ENCODE data around the gene RNF130.

RNF130 gene

DNA sequence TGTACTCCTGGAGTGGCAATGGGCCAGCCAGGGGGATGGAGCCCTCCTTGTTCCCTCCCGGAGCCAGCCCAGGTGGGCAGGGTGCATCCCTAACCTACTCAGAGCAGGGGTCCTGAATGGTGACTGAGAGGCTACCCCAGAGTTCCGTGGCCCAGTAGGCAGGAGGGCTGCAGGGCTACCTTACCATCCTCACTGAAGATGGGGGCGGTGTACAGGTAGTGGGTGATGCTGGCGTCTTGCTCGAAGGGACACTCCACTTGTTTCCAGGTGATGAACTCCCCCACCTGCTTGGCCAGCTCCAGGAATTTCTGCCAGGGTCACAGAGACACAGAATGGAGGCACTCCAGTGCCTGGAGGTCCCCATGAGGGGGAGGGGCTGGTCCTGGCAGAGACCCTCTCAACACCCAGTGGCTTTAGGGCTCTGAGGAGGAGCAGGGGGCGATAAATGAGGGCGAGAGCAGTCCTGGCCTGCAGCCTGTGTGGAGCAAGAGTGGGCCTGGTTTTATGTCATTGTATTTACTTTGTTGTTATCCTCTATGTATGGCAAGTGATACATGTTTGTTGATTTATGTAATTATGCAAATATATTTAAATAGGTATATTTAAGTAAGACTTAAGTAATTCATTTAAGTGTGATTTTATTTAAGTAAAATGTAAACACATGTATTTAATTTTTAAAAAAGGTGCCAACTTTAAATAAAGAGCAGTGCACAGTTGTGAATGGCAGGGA lies 39.9 kb upstream of the RNF130 start:
- H3K36me3 Mint-ChIP-seq = peaks cover 15% of the 10 kb centered on the region
- ATAC-seq = peak; percentile 41
- no peak overlapping the region for H3K4me3 Mint-ChIP-seq
- H3K27ac Mint-ChIP-seq = no peak overlapping the region
- H3K27me3 Mint-ChIP-seq = peaks cover 33% of the 10 kb centered on the region
- H3K4me1 Mint-ChIP-seq = peaks cover 5% of the 10 kb centered on the region
- peaks cover 15% of the 10 kb centered on the region for H3K9me3 Mint-ChIP-seq

DNA sequence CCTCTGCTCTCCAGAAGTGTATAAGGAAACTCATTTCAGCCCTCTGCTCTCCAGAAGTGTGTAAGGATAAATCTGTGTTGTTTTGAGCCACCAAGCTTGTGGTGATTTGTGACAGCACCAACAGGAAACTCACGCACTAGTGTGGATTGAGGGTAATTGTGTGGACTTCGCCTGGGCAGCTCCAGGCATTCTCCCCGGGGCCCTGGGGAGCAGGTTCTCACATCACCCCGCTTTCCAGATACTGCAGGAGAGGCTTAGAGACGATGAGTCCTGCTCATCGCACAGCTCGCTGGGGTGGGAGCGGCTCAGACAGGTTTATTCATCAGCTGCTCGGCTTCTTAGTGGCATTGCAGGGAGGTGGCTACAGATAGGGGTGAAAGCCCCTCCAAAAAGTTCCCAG lies 38.4 kb upstream of the RNF130 start:
- Mint-ChIP-seq H3K36me3 (peaks cover 16% of the 10 kb centered on the region), H3K4me1 (peaks cover 5% of the 10 kb centered on the region), H3K9me3 (peaks cover 19% of the 10 kb centered on the region), H3K4me3 (no peak overlapping the region), H3K27ac (no peak overlapping the region), H3K27me3 (peaks cover 38% of the 10 kb centered on the region)
- no peak for ATAC-seq

- H3K27ac Mint-ChIP-seq = no peak overlapping the region
These were observed 35.4 kb upstream of the RNF130 start for GRCh38 chr5:180107005-180107404.

GRCh38 chr5:180105827-180106312 lies 34.3 kb upstream of the RNF130 start:
- Mint-ChIP-seq H3K27me3 (peaks cover 20% of the 10 kb centered on the region), H3K9me3 (peaks cover 19% of the 10 kb centered on the region), H3K36me3 (peaks cover 11% of the 10 kb centered on the region), H3K4me3 (no peak overlapping the region), H3K27ac (no peak overlapping the region), H3K4me1 (no peaks in the 10 kb centered on the region)
- ATAC-seq = no peak

More at GRCh38 chr5:180107005-180107404, 35.4 kb upstream of the RNF130 start:
- Mint-ChIP-seq H3K4me1 (no peaks in the 10 kb centered on the region), H3K36me3 (peaks cover 11% of the 10 kb centered on the region), H3K27me3 (peaks cover 20% of the 10 kb centered on the region), H3K9me3 (peaks cover 19% of the 10 kb centered on the region), H3K4me3 (no peak overlapping the region)
- ATAC-seq = no peak

GRCh38 chr5:180104168-180104530 lies 32.6 kb upstream of the RNF130 start:
- Mint-ChIP-seq H3K4me3 (no peak overlapping the region), H3K4me1 (no peaks in the 10 kb centered on the region), H3K27ac (no peak overlapping the region), H3K36me3 (peaks cover 11% of the 10 kb centered on the region), H3K27me3 (peaks cover 20% of the 10 kb centered on the region), H3K9me3 (peaks cover 19% of the 10 kb centered on the region)
- no peak for ATAC-seq

- Mint-ChIP-seq H3K4me3 (no peak overlapping the region), H3K27me3 (peaks cover 18% of the 10 kb centered on the region), H3K9me3 (peaks cover 18% of the 10 kb centered on the region), H3K36me3 (peaks cover 10% of the 10 kb centered on the region), H3K4me1 (no peaks in the 10 kb centered on the region), H3K27ac (no peak overlapping the region)
- no peak for ATAC-seq
These were observed 32.1 kb upstream of the RNF130 start for GRCh38 chr5:180103487-180104167.

DNA sequence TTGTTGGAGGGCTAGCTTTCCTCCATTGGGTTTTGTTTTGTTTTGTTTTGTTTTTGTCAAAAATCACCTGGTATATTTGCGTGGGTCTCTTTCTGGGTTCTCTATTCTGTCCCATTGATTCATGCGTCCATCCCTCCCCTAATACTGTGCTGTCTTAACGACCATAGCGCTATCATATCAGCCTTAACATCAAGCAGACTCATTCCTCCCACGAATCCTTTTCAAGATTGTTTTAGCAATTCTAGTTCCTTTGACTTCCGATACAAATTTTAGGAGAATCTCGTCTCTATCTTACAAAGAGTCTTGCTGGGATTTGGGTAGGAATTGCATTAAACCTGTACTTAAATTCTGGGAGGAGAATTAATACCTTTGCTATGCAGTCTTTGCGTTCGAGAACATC lies 31.1 kb upstream of the RNF130 start:
- Mint-ChIP-seq H3K27me3 (peaks cover 20% of the 10 kb centered on the region), H3K27ac (no peak overlapping the region), H3K9me3 (peaks cover 11% of the 10 kb centered on the region), H3K4me3 (no peak overlapping the region), H3K36me3 (peaks cover 6% of the 10 kb centered on the region), H3K4me1 (no peaks in the 10 kb centered on the region)
- ATAC-seq = no peak

- Mint-ChIP-seq H3K27me3 (peaks cover 26% of the 10 kb centered on the region), H3K4me1 (no peaks in the 10 kb centered on the region), H3K27ac (no peak overlapping the region), H3K4me3 (no peak overlapping the region), H3K9me3 (peaks cover 5% of the 10 kb centered on the region), H3K36me3 (peaks cover 3% of the 10 kb centered on the region)
- peak; percentile 34 for ATAC-seq
These were observed 30.0 kb upstream of the RNF130 start for GRCh38 chr5:180101451-180102105.

DNA sequence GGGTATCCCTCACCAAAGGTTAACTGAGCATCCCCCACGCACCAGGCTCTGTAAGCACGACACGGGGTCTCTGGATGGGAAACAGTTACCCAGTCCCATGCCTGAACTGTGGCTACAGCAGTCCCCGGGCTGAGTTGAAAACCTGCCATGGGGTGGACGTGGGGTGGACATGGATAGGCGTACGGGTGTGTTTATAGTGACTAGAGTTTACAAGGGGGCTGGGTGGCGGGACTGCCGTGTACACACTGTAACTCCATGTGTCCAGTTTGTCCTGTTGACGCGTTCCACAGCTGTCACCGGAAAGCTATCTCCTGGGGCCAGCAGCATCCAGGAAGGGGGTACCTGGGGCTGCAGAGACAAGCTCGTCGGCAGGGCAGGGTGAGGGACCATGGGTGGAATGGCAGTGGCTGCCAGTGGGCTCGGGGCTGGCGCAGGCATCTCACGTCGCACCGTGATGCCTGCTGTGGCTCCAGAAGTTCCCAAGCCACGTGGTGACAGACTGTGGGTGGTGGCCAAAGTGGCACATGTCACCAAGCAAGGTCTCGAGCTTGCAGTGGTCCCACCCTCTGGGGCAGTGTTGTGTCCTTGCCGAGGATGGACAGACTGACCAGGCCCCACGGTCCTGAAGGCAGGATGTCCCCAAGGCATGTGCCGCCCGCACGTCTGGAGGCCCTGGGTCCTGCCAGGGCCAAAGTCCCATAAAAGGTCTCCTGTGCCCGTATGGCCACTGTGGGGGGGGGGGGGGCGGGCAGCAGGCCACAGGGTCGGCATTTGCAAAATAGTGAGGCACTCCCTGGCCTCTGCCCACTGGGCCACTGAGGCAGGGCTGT lies 29.3 kb upstream of the RNF130 start:
- no peaks in the 10 kb centered on the region for H3K4me1 Mint-ChIP-seq
- no peaks in the 10 kb centered on the region for H3K9me3 Mint-ChIP-seq
- ATAC-seq = no peak
- no peaks in the 10 kb centered on the region for H3K36me3 Mint-ChIP-seq
- no peak overlapping the region for H3K27ac Mint-ChIP-seq
- H3K27me3 Mint-ChIP-seq = peaks cover 24% of the 10 kb centered on the region
- no peak overlapping the region for H3K4me3 Mint-ChIP-seq

DNA sequence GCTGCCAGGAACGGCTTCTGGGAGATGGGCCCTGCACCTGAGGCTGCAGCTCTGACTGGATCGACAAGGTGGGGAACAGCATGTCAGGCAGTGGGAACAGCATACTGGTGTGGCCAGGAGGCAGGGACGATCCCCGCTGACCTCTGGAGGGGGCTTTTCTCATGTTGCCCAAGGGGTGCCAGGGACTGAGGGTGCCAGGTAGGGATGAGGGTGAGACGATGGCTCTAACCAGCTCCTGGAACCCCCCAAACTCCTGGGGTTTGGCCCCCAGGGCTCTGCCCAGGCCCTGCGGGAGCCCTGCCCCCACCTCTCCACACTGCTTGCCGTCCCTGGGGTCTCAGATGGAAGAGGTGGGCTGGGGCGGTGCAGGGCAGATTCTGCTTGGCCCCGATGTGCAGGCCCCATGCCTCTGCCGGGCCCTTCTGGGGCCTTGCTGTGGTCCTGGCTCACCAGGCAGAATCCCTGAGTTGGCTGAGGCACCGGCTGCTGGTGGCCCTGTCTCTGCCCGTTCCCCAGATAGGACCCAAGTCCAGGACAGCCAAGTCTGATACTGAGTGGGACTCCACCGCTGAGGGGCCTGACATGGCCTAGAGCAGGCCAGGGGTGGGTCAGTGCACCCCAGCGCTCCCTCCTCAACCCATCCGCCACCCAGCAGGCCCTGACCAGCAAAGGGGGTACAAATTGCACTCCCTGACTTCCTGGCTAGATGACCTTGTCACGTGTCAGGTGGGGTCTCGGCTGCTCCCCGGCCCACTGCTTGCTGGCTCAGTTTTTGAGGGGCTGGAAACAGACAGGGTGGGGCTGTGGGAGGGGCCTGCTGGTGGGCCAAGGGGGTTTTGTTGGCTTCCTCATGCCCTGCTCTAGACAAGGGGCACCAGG lies 28.4 kb upstream of the RNF130 start:
- Mint-ChIP-seq H3K4me3 (no peak overlapping the region), H3K27ac (no peak overlapping the region), H3K9me3 (no peaks in the 10 kb centered on the region), H3K36me3 (no peaks in the 10 kb centered on the region), H3K27me3 (peaks cover 33% of the 10 kb centered on the region), H3K4me1 (no peaks in the 10 kb centered on the region)
- peak; percentile 21 for ATAC-seq

DNA sequence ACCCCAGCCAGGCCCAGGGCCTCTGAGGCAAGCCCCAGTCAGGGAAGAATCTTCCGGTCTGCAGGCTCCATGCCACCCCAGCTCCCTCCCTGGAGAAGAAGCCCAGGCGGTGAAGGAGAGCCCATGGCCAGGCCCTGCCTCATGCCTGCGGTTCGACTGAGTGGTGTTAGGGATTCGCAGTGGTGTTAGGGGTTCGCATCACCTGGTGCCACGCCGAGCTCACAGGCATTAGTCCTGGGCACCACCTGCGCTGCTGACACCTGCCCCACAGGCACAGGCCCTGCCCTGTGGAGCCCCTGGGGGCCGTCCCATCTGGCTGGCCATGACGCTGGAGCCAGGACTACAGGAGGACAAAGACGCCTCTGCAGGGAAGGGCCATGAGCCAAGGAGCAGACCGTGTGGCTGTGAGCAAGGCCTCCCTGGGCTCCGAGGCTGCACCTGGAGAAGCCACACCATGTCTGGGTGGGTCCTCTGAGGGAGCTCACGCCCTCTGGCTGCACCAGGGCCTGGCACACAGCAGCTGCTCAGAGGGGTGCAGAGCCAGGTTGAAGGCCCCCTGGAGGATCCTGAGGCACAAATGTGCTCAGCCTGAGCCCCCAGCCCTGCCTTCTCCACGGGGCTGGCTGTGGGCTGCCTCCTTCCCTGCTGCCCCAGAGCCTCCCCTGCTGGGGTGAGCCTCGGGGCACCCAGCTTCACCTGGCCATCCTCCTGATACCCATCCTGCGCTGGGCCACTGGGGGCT lies 27.6 kb upstream of the RNF130 start:
- Mint-ChIP-seq H3K27ac (no peak overlapping the region), H3K27me3 (peaks cover 34% of the 10 kb centered on the region), H3K9me3 (no peaks in the 10 kb centered on the region), H3K4me1 (no peaks in the 10 kb centered on the region), H3K4me3 (no peak overlapping the region), H3K36me3 (no peaks in the 10 kb centered on the region)
- ATAC-seq = peak; percentile 14

GRCh38 chr5:180098526-180098925 lies 27.0 kb upstream of the RNF130 start:
- H3K27ac Mint-ChIP-seq = no peak overlapping the region
- H3K36me3 Mint-ChIP-seq = no peaks in the 10 kb centered on the region
- no peaks in the 10 kb centered on the region for H3K9me3 Mint-ChIP-seq
- no peak for ATAC-seq
- H3K4me1 Mint-ChIP-seq = peaks cover 5% of the 10 kb centered on the region
- H3K27me3 Mint-ChIP-seq = peaks cover 40% of the 10 kb centered on the region
- no peak overlapping the region for H3K4me3 Mint-ChIP-seq

- H3K4me1 Mint-ChIP-seq = peaks cover 6% of the 10 kb centered on the region
These were observed 26.4 kb upstream of the RNF130 start for GRCh38 chr5:180097926-180098325.

More at GRCh38 chr5:180097926-180098325, 26.4 kb upstream of the RNF130 start:
- Mint-ChIP-seq H3K9me3 (no peaks in the 10 kb centered on the region), H3K36me3 (no peaks in the 10 kb centered on the region), H3K27ac (no peak overlapping the region), H3K27me3 (peaks cover 46% of the 10 kb centered on the region), H3K4me3 (no peak overlapping the region)
- ATAC-seq = no peak

Data from stimulated activated memory B cell treated with anti-CD40 and anti-IgM and Interleukin-4, amounts not matched to agents 10 μg/mL and 1 μg/mL and 100 μg/mL, for 72 hours (primary cell).